ENCODE measurements around the gene ATG4B. TPM values are rescaled to one million over a fixed set of nuclear protein-coding genes. Genes with fewer than 3 reads are reported as not detected.

The ATG4B gene
- total RNA-seq, 2 donors from 2014 or later = 47.8 to 53.0 TPM

DNA sequence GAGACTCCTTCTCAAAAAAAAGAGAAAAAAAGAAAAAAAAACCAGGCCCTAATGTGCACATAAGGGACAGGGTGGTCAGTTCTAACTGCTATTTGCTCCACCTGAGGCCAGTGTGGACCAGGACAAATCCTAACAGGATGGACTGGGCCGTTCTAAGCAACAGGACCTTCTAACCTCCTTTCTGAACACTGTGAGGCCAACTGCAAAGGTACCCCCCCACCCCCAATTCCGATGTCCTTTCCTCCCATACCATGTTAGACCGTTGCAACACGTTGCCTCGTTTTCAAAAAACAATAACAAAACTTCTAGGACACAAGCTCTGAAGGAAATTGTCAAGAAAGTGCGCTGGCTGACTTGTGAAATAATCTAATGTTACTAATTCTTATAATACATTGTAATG, 1.7 kb upstream of the ATG4B start:
- Histone ChIP-seq H3K27ac (peak overlapping the region in 1 of 2 donors; percentile 98), H3K9me3 (no peaks in the 10 kb centered on the region), H3K4me3 (peak overlapping the region; percentile 78 to 84), H3K27me3 (no peaks in the 10 kb centered on the region), H3K36me3 (peaks cover 15% of the 10 kb centered on the region), H3K4me1 (peaks cover 0 to 45% of the 10 kb centered on the region in 2 donors)
- DNase-seq (ENCODE audit: low spot score) = no peak
- TF ChIP-seq, protein P1, sequence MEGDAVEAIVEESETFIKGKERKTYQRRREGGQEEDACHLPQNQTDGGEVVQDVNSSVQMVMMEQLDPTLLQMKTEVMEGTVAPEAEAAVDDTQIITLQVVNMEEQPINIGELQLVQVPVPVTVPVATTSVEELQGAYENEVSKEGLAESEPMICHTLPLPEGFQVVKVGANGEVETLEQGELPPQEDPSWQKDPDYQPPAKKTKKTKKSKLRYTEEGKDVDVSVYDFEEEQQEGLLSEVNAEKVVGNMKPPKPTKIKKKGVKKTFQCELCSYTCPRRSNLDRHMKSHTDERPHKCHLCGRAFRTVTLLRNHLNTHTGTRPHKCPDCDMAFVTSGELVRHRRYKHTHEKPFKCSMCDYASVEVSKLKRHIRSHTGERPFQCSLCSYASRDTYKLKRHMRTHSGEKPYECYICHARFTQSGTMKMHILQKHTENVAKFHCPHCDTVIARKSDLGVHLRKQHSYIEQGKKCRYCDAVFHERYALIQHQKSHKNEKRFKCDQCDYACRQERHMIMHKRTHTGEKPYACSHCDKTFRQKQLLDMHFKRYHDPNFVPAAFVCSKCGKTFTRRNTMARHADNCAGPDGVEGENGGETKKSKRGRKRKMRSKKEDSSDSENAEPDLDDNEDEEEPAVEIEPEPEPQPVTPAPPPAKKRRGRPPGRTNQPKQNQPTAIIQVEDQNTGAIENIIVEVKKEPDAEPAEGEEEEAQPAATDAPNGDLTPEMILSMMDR (IDR thresholded peaks at IDR 0.05) = no peak

DNA sequence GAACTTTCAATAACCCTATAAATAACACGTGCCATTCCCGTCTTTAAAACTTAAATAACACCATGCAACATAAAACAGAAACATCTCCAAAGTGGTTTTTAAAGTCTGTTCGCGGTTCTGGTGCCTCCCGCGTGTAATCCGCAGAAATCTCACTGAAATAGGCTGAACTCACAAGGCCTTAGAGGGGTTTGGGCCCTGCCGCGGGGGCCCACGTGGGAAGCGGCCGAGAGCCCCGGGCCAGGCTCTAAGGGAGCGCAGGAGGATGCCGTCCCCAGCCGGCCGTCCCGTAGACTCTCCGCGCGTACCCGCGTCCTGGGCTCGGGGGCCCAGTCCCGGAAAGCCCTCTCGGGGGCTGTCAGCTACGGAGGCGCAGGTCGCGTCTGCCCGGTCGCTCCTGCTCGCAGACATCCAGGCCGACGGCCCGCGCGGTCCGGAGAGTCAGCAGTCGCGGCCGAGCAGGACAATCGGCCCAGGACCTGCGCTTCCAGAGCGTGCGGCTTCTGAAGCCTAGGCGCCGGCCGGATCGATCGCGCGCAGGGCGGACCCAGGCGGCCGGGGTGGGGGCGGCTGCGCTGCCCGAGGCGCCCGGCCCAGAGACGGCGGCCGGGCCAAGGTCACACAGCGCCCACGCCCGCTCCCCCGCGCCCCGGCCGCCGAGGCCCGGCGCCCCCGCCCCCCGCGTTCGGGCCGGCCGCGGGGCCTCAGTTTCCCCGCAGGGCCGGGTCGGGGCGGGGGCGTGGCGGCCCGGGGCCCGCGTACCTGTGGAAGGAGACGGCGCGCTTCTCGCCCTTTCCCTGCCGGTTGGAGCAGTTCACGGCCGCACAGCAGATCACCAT, 1.1 kb upstream of the ATG4B start:
- Histone ChIP-seq H3K9me3 (no peaks in the 10 kb centered on the region), H3K27ac (peak overlapping the region; percentile 98 to 99), H3K27me3 (no peaks in the 10 kb centered on the region), H3K36me3 (peaks cover 15% of the 10 kb centered on the region), H3K4me1 (peaks cover 0 to 52% of the 10 kb centered on the region in 2 donors), H3K4me3 (peak overlapping the region; percentile 78 to 84)
- TF ChIP-seq, protein P1 (IDR thresholded peaks at IDR 0.05) = peak in 1 of 2 donors; percentile 19
- no peak for DNase-seq (ENCODE audit: low spot score)

DNA sequence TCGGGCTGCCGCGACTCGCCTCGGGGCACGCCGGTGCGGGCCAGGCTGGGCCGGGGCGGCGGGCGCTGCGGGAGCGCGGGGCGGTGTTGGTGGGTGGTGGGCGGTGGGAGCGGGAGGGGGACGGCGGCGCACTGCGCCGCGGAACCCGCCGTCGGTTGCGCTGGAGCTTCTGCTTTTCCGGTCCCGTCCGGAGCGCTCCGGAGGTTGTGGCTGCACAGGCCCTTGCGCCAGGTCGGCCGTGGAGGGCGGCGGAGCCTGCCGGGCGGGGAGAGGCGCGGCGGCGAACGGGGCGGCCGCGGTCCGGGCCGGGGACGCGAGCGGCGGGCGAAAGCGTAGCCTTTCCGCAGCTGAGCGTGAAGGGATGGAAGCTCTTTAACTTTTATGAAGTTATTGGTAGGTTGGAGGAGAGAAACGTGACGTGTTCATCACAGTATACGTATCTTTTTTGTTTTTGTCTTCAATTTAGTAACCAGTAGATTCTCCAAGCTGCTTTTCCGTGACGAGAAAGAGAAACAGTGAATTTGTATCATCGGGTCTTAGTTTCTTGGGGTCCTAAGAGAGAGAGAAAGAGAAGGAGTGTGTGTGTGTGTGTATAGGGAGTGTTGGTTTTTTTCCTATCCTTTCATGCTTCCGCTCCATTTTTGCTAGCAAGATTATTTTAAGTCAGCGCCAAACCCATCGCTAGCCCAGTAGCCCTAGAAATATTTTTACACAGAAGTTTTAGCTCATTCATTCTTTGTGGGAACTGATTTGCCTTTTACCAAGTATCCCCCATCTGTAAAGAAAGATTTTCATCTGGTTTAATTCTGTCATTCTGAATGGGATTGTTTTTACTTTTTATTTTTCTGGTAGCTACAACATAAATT, 535 bp downstream of the ATG4B start:
- H3K36me3 ChIP-seq = peaks cover 7% of the 10 kb centered on the region
- H3K4me1 ChIP-seq = peaks cover 0 to 63% of the 10 kb centered on the region in 2 donors
- H3K9me3 ChIP-seq = no peaks in the 10 kb centered on the region
- H3K27me3 ChIP-seq = no peaks in the 10 kb centered on the region
- no peak for DNase-seq (ENCODE audit: low spot score)
- TF ChIP-seq, protein P1 (IDR thresholded peaks at IDR 0.05) = no peak
- peak overlapping the region; percentile 78 to 84 for H3K4me3 ChIP-seq
- peak overlapping the region; percentile 98 to 99 for H3K27ac ChIP-seq

DNA sequence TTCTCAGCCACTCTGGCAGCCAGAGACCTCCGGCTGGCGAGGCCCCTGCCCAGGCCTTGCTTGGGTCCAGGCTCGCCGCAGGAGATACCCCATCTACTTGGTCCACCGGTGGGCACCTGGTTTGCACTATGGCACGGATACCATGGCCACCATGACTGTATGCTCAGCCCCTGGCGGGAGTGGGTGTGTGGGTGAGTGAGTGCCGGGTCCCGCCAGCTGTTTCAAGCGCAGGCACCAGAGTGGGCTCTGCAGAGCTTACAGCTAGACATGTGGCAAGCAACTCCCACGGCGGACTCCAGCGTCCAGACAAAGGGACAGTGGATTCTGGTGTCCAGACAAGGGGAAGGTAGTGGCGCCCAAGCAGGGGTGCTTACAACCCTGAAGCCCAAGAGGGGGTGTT, 1.4 kb downstream of the ATG4B start:
- H3K4me1 ChIP-seq = peaks cover 0 to 63% of the 10 kb centered on the region in 2 donors
- TF ChIP-seq, protein P1 (IDR thresholded peaks at IDR 0.05) = no peak

DNA sequence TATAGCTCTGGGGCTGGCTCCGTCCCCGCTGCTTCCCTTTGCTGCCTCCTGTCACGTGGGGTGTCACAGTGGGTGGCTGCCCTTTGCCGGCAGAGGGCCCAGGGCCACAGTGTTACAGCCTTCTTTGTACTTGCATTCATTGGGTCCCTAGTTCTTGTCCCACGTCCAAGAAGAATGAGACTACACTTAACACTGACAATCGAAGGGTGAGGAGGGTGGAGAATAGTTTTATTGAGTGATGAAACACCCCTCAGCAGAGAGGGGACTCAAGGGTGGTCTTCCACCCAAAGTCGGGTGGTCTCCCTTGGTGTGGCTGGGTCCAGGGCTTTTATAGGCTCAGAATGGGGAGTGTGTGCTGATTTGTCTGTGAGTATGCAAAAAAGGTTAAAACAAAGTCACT, 1.9 kb downstream of the ATG4B start:
- no peaks in the 10 kb centered on the region for H3K36me3 ChIP-seq
- no peaks in the 10 kb centered on the region for H3K27me3 ChIP-seq
- no peaks in the 10 kb centered on the region for H3K9me3 ChIP-seq
- H3K27ac ChIP-seq = no peak overlapping the region
- peaks cover 0 to 63% of the 10 kb centered on the region in 2 donors for H3K4me1 ChIP-seq
- TF ChIP-seq, protein P1 (IDR thresholded peaks at IDR 0.05) = no peak
- DNase-seq (ENCODE audit: low spot score) = no peak
- H3K4me3 ChIP-seq = no peak overlapping the region

More for the DNA sequence above, 1.4 kb downstream of the ATG4B start:
- H3K4me3 ChIP-seq = peak overlapping the region in 1 of 2 donors; percentile 84
- H3K9me3 ChIP-seq = no peaks in the 10 kb centered on the region
- no peaks in the 10 kb centered on the region for H3K27me3 ChIP-seq
- no peaks in the 10 kb centered on the region for H3K36me3 ChIP-seq
- H3K27ac ChIP-seq = no peak overlapping the region
- no peak for DNase-seq (ENCODE audit: low spot score)
